Endothelial cell of umbilical vein (primary cell): ENCODE results near the gene TRAPPC12. TPM values are rescaled to one million over a fixed set of nuclear protein-coding genes. Genes with fewer than 3 reads are reported as not detected.

Experiments
- BruUV-seq: library from RNA; stranded (reverse); fragments of 400-500 nt; replicated peaks from 2 replicates; lab custom pipeline; 2021; lab: Mats Ljungman, UMichigan
- CTCF ChIA-PET: fragments of 300-600, 350-600 bp; sonication (Branson Sonifier 250); formaldehyde crosslinking; loops from one replicate; lab custom pipeline; 2021; ENCODE audit warnings: antibody characterized with exemption, inconsistent platforms; lab: Charles Lee
- POLR2A ChIA-PET: fragments of 300-600, 350-600 bp; sonication (Branson Sonifier 250); formaldehyde crosslinking; loops from one replicate; lab custom pipeline; 2021; ENCODE audit warnings: antibody characterized with exemption, inconsistent platforms; lab: Charles Lee
- DNase-seq: peaks from one replicate; pipeline ENCODE4 v3.0.0-alpha.2; 2011; ENCODE audit warnings: low read depth, low spot score
- FAIRE-seq: peaks from 2 replicates; lab custom pipeline; 2011; peaks lifted over from hg19 to GRCh38; lab: Jason Lieb, UNC
- H2AFZ ChIP-seq: 2 replicates; pipeline ENCODE4 v1.6.0; 2012; ENCODE audit warnings: low read depth, low read length, control low read depth, inconsistent platforms
- H3K27ac ChIP-seq: 2 replicates; pipeline ENCODE4 v1.5.1; 2011; ENCODE audit warnings: low read depth, mild to moderate bottlenecking, control low read depth, low read length, moderate library complexity; ENCODE audit not compliant: insufficient read depth
- H3K27me3 ChIP-seq, 2 experiments: 2 replicates each; pipeline versions ENCODE4 v1.6.0 to v1.6.1; 2011; ENCODE audit warnings: low read length in 2 of 2, mixed read lengths in 1 of 2; ENCODE audit not compliant: control insufficient read depth in 2 of 2, insufficient read depth in 2 of 2
- H3K36me3 ChIP-seq, 2 experiments: 2 replicates in 1 of 2; 3 replicates in 1 of 2; pipeline ENCODE4 v1.5.1; 2011; ENCODE audit warnings: low read length in 2 of 2, mild to moderate bottlenecking in 1 of 2, moderate library complexity in 1 of 2; ENCODE audit not compliant: control insufficient read depth in 2 of 2, insufficient read depth in 2 of 2; ENCODE audit errors: extremely low read depth in 1 of 2
- H3K4me1 ChIP-seq: 3 replicates; pipeline ENCODE4 v1.5.1; 2011; ENCODE audit warnings: mild to moderate bottlenecking, low read length; ENCODE audit not compliant: control insufficient read depth, insufficient read depth; ENCODE audit errors: extremely low read depth
- H3K4me2 ChIP-seq: 2 replicates; pipeline ENCODE4 v1.6.1; 2011; ENCODE audit warnings: low read length, control low read depth, mixed read lengths; ENCODE audit not compliant: insufficient read depth
- H3K4me3 ChIP-seq, 3 experiments: fragments of 200-600 bp in 1 of 3; sonication (generic), shearing (Covaris generic) in 1 of 3; replicated peaks in 1 of 3; 2 replicates each; pipeline ENCODE4 v1.5.1; 2011 to 2016; ENCODE audit warnings: control low read depth in 3 of 3, low read length in 3 of 3, mild to moderate bottlenecking in 2 of 3, inconsistent platforms in 1 of 3, low read depth in 1 of 3, moderate library complexity in 1 of 3; ENCODE audit not compliant: insufficient read depth in 1 of 3
- H3K79me2 ChIP-seq: 2 replicates; pipeline ENCODE4 v1.6.0; 2012; ENCODE audit warnings: low read length, inconsistent platforms; ENCODE audit not compliant: control insufficient read depth, insufficient read depth
- H3K9ac ChIP-seq: replicated peaks from 2 replicates; pipeline ENCODE3; 2011; ENCODE audit warnings: low read length, control low read depth; ENCODE audit not compliant: insufficient read depth; ENCODE audit errors: extremely low read depth
- H3K9me1 ChIP-seq: replicated peaks from 3 replicates; pipeline ENCODE4 v1.6.0; 2011; ENCODE audit warnings: mild to moderate bottlenecking, low read length; ENCODE audit not compliant: control insufficient read depth, insufficient read depth; ENCODE audit errors: extremely low read depth
- H3K9me3 ChIP-seq: replicated peaks from 2 replicates; pipeline ENCODE4 v1.5.1; 2012; ENCODE audit warnings: low read length, inconsistent platforms; ENCODE audit not compliant: control insufficient read depth, insufficient read depth
- H4K20me1 ChIP-seq: replicated peaks from 2 replicates; pipeline ENCODE3; 2011; ENCODE audit warnings: mild to moderate bottlenecking, low read length; ENCODE audit not compliant: control insufficient read depth, insufficient read depth; ENCODE audit errors: extremely low read depth
- EZH2 ChIP-seq: IDR thresholded peaks from 2 replicates; pipeline ENCODE4 v1.6.1; 2012; ENCODE audit warnings: borderline replicate concordance, low read depth, mild to moderate bottlenecking, moderate library complexity, low read length, inconsistent platforms; ENCODE audit not compliant: severe bottlenecking
- FOS ChIP-seq: IDR thresholded peaks from 2 replicates; pipeline ENCODE4 v1.6.1; 2011; ENCODE audit warnings: mild to moderate bottlenecking, low read length, moderate library complexity, borderline replicate concordance; ENCODE audit not compliant: insufficient read depth
- GATA2 ChIP-seq: IDR thresholded peaks from 2 replicates; pipeline ENCODE4 v1.7.0; 2011; ENCODE audit warnings: low read depth, mild to moderate bottlenecking, moderate library complexity, mixed read lengths, low read length; ENCODE audit not compliant: insufficient read length, insufficient read depth
- JUN ChIP-seq: IDR thresholded peaks from 2 replicates; pipeline ENCODE4 v1.6.1; 2011; ENCODE audit warnings: borderline replicate concordance, low read depth; ENCODE audit not compliant: insufficient read length, insufficient read depth
- MYC ChIP-seq: IDR thresholded peaks from one replicate; pipeline ENCODE4 v1.6.1; 2011; ENCODE audit warnings: mild to moderate bottlenecking, low read depth, low read length
- POLR2A ChIP-seq: IDR thresholded peaks from 2 replicates; pipeline ENCODE4 v1.6.1; 2012; ENCODE audit warnings: low read depth, mild to moderate bottlenecking, control low read depth, low read length
- POLR2AphosphoS5 ChIP-seq: IDR thresholded peaks from 2 replicates; pipeline ENCODE4 v1.6.1; 2012; ENCODE audit warnings: low read depth, mild to moderate bottlenecking, control low read depth, low read length, moderate library complexity; ENCODE audit not compliant: insufficient read depth
- dilution Hi-C: fragments of 300-500 bp; cut with MboI; formaldehyde crosslinking; loops from one replicate; pipeline ENCODE4 v1.15.0; 2019; ENCODE audit warnings: low sequenced_read_pairs; ENCODE audit not compliant: extremely low pct_ligation_motif_present
- intact Hi-C: fragments of 100-400 bp; cut with micrococcal nuclease; formaldehyde crosslinking; loops from one replicate; pipeline ENCODE4 v1.10.0; 2022
- polyA plus RNA-seq, 4 experiments: library from polyadenylated mRNA; depleted of rRNA in 3 of 4; stranded (reverse) in 3 of 4; unstranded in 1 of 4; fragments of >200 nt; gene quantifications; 2 replicates each; pipeline versions ENCODE4 v1.2.1 to v1.2.3, GENCODE V29; 2011 to 2012; ENCODE audit warnings: missing spikeins in 1 of 4
- total RNA-seq: library from RNA; stranded (reverse); gene quantifications from 2 replicates; pipeline ENCODE4 v1.2.3, GENCODE V29; 2021
- TF ChIP-seq, protein P1 (sequence below), 2 donors: IDR thresholded peaks; 1 replicate in 1 of 2; 2 replicates in 1 of 2; pipeline ENCODE4 v1.5.1; 2011; ENCODE audit warnings: low read length in 2 of 2, mild to moderate bottlenecking in 2 of 2, moderate library complexity in 2 of 2, control low read depth in 1 of 2, inconsistent platforms in 1 of 2, low read depth in 1 of 2; ENCODE audit not compliant: insufficient read depth in 1 of 2; ENCODE audit errors: extremely low read depth in 1 of 2
- TF ChIP-seq, protein P2 (sequence below): IDR thresholded peaks from 2 replicates; pipeline ENCODE4 v1.6.1; 2011; ENCODE audit not compliant: insufficient read depth, insufficient read length

TRAPPC12 gene
- total and polyA plus RNA-seq, 2 donors (not counting 3 experiments of a cell fraction or from before 2014, with no cell fraction given): 47.5 to 81.5 TPM

DNA sequence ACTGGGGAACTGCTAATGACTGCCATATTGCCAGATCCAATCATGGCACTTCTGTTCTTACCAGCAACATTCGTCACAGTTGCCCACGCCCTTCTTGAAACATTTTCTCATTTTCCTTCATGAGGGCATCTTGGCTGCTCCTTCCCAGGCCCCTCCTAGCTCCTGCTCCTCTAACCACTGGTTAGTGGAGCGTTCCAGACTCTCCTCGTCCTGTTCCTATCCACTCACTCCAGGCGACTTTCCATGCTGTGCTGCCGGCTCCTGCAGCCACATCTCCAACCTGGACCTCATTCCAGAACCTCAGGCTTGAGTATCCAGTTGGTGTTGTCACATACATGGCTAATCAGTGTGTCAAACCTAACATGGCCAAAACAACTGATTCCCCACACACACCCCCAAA is 141.1 kb downstream of the TRAPPC12 start:
- POLR2A ChIA-PET: no interaction called here
- H3K4me1 ChIP-seq: peaks cover 30% of the 10 kb centered on the region
- intact Hi-C loops: no loop called here

More for the DNA sequence above, 141.1 kb downstream of the TRAPPC12 start:
- Histone ChIP-seq H3K9me1 (no peaks in the 10 kb centered on the region), H3K36me3 (peaks cover 0 to 2% of the 10 kb centered on the region in 2 experiments), H3K27me3 (no peaks in the 10 kb centered on the region), H3K4me3 (no peak overlapping the region), H3K27ac (no peak overlapping the region), H4K20me1 (no peaks in the 10 kb centered on the region), H3K9ac (no peak overlapping the region), H3K79me2 (peaks cover 7% of the 10 kb centered on the region), H2AFZ (no peak overlapping the region), H3K4me2 (no peak overlapping the region), H3K9me3 (no peaks in the 10 kb centered on the region)
- DNase-seq: no peak
- CTCF ChIA-PET: interaction anchor here (1.1 to 2.2 kb wide), 2 partner anchors 16 to 27 kb away, joined by 3 to 12 read pairs; no protein-coding TSS in a partner anchor
- dilution Hi-C loops: no loop called here
- TF ChIP-seq POLR2A: no peak
- TF ChIP-seq POLR2AphosphoS5: no peak
- TF ChIP-seq, protein P1, sequence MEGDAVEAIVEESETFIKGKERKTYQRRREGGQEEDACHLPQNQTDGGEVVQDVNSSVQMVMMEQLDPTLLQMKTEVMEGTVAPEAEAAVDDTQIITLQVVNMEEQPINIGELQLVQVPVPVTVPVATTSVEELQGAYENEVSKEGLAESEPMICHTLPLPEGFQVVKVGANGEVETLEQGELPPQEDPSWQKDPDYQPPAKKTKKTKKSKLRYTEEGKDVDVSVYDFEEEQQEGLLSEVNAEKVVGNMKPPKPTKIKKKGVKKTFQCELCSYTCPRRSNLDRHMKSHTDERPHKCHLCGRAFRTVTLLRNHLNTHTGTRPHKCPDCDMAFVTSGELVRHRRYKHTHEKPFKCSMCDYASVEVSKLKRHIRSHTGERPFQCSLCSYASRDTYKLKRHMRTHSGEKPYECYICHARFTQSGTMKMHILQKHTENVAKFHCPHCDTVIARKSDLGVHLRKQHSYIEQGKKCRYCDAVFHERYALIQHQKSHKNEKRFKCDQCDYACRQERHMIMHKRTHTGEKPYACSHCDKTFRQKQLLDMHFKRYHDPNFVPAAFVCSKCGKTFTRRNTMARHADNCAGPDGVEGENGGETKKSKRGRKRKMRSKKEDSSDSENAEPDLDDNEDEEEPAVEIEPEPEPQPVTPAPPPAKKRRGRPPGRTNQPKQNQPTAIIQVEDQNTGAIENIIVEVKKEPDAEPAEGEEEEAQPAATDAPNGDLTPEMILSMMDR (IDR thresholded peaks at IDR 0.05; ENCODE audit: extremely low read depth in 1 of 2, insufficient read depth in 1 of 2, low read depth in 1 of 2, low read length in 2 of 2): no peak
- TF ChIP-seq JUN: no peak
- TF ChIP-seq MYC: no peak
- TF ChIP-seq, protein P2, sequence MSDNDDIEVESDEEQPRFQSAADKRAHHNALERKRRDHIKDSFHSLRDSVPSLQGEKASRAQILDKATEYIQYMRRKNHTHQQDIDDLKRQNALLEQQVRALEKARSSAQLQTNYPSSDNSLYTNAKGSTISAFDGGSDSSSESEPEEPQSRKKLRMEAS: no peak
- no peak for TF ChIP-seq EZH2
- TF ChIP-seq GATA2: no peak
- no peak for TF ChIP-seq FOS
- FAIRE-seq: no peak
- no TSS peak for BruUV-seq
